Peyer's patch (tissue), 4 donors: ENCODE data around the gene TFCP2.

Experiments
- CTCF ChIP-seq, 6 experiments: fragments of 450-650 bp in 4 of 6; fragments of 200-600 bp in 2 of 6; sonication (generic) in 1 of 6; IDR thresholded peaks; one replicate each; pipeline ENCODE4 v1.5.1; 2017 to 2019; ENCODE audit warnings: antibody characterized with exemption in 6 of 6, mild to moderate bottlenecking in 3 of 6, moderate library complexity in 1 of 6
- POLR2A ChIP-seq, 2 donors: fragments of 450-650 bp; IDR thresholded peaks; one replicate each; pipeline ENCODE4 v1.5.1; 2017; ENCODE audit warnings: antibody characterized with exemption in 2 of 2, mild to moderate bottlenecking in 2 of 2, moderate library complexity in 2 of 2

GRCh38 chr12:51048661-51049251, 124.2 kb downstream of the TFCP2 start:
- no peak for TF ChIP-seq CTCF (IDR thresholded peaks at IDR 0.05)
- TF ChIP-seq POLR2A (IDR thresholded peaks at IDR 0.05), result no peak
